ENCODE data around the gene WDR54. TPM values are rescaled to one million over a fixed set of nuclear protein-coding genes. Genes with fewer than 3 reads are reported as not detected.

The WDR54 gene
- total RNA-seq: 24.7 and 32.9 TPM in 2 replicates

GRCh38 chr2:74421221-74421870 lies at the start of gene WDR54, which contains the start of gene C2orf81:
TSS of gene WDR54 (plus strand) at chr2:74421730. CDS start at chr2:74422154, 424 bp downstream.
TSS of gene C2orf81 (minus strand) at chr2:74421619. CDS start at chr2:74421560, 59 bp downstream.

DNA sequence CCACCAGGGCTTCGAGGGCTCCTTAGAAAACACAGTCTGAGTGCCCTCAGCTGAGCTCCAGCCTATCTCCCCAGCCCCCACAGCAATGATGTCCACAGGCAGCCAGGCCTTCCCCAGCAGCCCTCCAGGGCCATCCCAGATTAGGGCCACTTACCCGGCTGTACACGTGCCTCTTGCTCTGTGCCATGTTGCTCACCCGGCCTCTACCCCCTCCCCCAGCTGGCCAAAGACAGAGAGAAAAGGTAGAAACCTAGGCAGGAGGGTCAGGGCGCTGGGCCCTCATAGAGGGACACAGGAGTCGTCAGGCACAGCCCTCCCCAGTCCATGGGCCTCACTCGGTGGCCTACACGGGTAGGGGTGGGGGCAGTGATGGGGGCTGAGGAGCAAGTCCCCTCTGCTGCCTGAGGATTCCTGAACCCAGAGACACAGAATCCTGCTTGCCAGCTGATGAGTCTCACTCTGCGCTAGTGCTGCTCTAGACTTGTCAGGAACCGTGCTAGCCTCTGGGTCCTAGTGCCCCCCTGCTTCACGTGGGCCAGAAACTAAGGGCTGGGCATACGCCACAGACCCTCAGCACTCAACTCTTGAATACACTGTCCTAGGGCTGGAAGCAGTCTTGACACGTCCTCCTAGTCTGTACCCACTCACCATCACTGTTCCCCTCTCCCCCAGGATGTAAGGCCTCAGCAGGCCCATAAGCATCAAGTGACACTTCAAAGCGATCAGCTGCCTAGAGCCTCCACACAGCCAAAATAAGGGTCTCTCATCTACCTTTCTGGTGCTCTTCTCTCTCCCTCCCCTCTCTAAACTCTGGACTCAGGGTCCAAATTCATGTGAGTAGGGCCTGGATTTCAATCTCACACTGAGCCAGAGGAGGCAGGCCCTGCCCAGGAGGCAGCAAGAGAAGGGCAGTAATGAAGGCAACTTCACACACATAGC lies 41.4 kb upstream of the WDR54 start, which contains the start of gene DCTN1:
Gene DCTN1 (minus strand): TSS at position 461 of the 939 bp plus-strand sequence. CDS start 274 bp downstream, at position 187.

DNA sequence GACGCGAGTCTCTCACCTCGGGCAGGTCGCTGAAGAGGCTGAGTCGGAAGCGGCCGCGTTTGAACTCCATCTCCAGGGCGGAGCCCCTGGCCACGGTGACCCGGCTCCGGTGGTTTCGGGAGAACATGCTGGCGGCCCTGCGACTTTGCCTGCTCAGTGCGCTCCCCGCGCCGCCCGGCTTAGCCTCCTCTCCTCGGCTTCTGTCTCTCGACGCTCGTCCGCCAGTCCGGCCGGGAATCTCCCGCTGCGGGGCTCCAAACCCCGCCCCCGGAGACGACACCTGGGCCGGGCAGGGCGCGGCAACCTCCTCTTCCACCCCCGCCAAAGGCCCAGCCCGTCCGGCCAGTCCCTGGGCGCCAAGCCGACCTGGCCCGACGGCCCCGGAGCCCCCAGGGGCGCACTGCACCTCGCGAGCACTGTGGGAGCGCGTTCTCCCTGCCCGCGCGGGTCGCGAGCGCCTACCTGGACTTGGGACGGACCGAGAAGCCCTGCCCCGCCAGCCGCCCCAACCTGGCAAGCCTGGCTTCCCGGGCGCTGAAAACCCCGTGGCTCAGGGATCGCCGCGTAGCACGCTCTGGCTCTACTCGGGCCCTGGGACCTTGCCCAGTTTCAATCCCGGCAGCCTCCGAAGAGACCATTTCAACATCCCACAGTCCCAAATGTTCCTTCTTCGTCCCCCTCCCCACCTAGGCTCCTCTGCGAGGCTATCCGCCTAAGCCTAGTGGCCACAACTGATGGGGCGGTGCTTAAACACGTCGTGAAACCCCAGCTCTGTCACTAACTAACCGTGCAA lies 20.4 kb downstream of the WDR54 start, which contains the start of gene RTKN:
Gene RTKN (minus strand): TSS at position 248 of the 793 bp plus-strand sequence. CDS start 121 bp downstream, at position 127.

DNA sequence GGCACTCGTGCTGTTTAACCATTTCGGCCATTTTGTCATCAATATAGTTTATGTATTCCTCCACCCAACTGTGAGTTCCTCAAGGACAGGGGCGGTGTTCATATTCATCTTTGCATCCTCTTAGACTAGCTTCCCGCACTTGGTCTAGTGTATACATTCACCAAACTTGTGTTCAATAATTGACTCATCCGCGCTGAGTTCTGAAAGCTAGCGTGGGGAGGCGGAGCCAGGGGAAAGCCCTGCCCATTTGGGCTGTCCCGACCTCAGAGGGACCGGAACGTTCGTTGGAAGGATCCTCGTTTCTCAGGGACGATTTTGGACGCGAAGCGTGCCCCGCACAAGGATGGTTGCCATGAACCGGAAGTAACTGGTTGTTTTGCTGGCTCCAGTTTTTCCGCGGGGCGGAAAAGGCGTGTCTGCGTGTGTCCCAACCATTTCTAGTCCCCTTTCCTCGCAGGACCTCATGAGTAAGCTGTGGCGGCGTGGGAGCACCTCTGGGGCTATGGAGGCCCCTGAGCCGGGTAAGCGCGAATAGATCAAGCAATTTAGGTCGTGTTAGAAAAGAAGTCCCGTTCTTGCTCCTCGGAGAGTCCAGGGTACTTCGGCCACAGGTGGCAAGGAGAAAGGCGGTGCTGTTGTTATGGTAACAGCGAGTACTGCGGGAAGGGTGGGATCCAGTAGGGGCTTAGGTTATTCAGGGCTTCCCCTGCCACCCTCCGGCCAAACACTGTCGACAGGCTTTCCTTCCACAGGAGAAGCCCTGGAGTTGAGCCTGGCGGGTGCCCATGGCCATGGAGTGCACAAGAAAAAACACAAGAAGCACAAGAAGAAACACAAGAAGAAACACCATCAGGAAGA lies 33.4 kb downstream of the WDR54 start, which contains the start of gene INO80B:
Gene INO80B (plus strand): TSS at position 434 of the 858 bp plus-strand sequence. CDS start 30 bp downstream, at position 464.

GRCh38 chr2:74458132-74458937 lies 36.8 kb downstream of the WDR54 start, which contains the start of gene WBP1:
TSS of gene WBP1 (plus strand) at chr2:74458438. CDS start at chr2:74458603, 165 bp downstream.

GRCh38 chr2:74472086-74472944 lies 50.8 kb downstream of the WDR54 start, which contains the start of gene MRPL53:
TSS of gene MRPL53 (minus strand) at chr2:74472680. CDS start at chr2:74472660, 20 bp downstream.

Other genes starting within 250 kb of the WDR54 start
- 73.2 and 74.5 TPM in 2 replicates for gene MOB1A, start 242.9 kb upstream of the WDR54 start, total RNA-seq
- gene MTHFD2, start 223.1 kb upstream of the WDR54 start, total RNA-seq: 109 and 119 TPM in 2 replicates
- under 0.01 and 0.31 TPM in 2 replicates for gene SLC4A5, start 78.3 kb upstream of the WDR54 start, total RNA-seq
- gene DCTN1, start 41.4 kb upstream of the WDR54 start, total RNA-seq: 185 TPM in 2 replicates
- gene C2orf81, start 111 bp upstream of the WDR54 start, total RNA-seq: 0.87 and 1.1 TPM in 2 replicates
- 14.3 and 15.8 TPM in 2 replicates for gene RTKN, start 20.2 kb downstream of the WDR54 start, total RNA-seq
- 14.3 and 15.0 TPM in 2 replicates for gene INO80B, start 33.4 kb downstream of the WDR54 start, total RNA-seq
- gene WBP1, start 36.7 kb downstream of the WDR54 start, total RNA-seq: 45.6 and 57.9 TPM in 2 replicates
- gene MOGS, start 43.7 kb downstream of the WDR54 start, total RNA-seq: 44.3 and 53.5 TPM in 2 replicates
- gene MRPL53, start 51.0 kb downstream of the WDR54 start, total RNA-seq: 31.5 and 42.1 TPM in 2 replicates
- 15.9 and 24.3 TPM in 2 replicates for gene CCDC142, start 61.3 kb downstream of the WDR54 start, total RNA-seq
- 9.4 and 11.5 TPM in 2 replicates for gene TTC31, start 61.4 kb downstream of the WDR54 start, total RNA-seq
- 1.6 and 2.2 TPM in 2 replicates for gene LBX2, start 77.9 kb downstream of the WDR54 start, total RNA-seq
- 27.6 and 31.1 TPM in 2 replicates for gene PCGF1, start 86.0 kb downstream of the WDR54 start, total RNA-seq
- 0.06 TPM in 1 of 2 replicates, not detected in the other for gene TLX2, start 92.7 kb downstream of the WDR54 start, total RNA-seq
- 0.12 TPM in 1 of 2 replicates, not detected in the other for gene DQX1, start 104.5 kb downstream of the WDR54 start, total RNA-seq
- gene AUP1, start 108.0 kb downstream of the WDR54 start, total RNA-seq: 68.1 and 85.1 TPM in 2 replicates
- 38.1 and 51.3 TPM in 2 replicates for gene HTRA2, start 108.2 kb downstream of the WDR54 start, total RNA-seq
- 66.2 and 155 TPM in 2 replicates for gene LOXL3, start 132.2 kb downstream of the WDR54 start, total RNA-seq
- 43.4 and 115 TPM in 2 replicates for gene DOK1, start 133.0 kb downstream of the WDR54 start, total RNA-seq
- 0.06 and 0.26 TPM in 2 replicates for gene M1AP, start 226.6 kb downstream of the WDR54 start, total RNA-seq
- gene SEMA4F, start 232.5 kb downstream of the WDR54 start, total RNA-seq: 6.5 and 7.5 TPM in 2 replicates